GM18511 (cell line): ENCODE data around the gene PCYT1A.

ENCODE experiments used
- ATAC-seq: cut with Tn5 transposase; IDR thresholded peaks from one replicate; pipeline ENCODE4 v1.9.1; 2021; ENCODE audit warnings: mild to moderate bottlenecking, moderate library complexity; ENCODE audit not compliant: unreplicated experiment

The PCYT1A gene

GRCh38 chr3:196238612-196239560 is 48.6 kb downstream of the PCYT1A start:
- ATAC-seq = no peak

GRCh38 chr3:196237203-196237602 is 50.3 kb downstream of the PCYT1A start:
- no peak for ATAC-seq

- ATAC-seq = no peak
Measured at GRCh38 chr3:196236223-196236622, 51.3 kb downstream of the PCYT1A start.

GRCh38 chr3:196235452-196236122 is 51.9 kb downstream of the PCYT1A start:
- no peak for ATAC-seq

- ATAC-seq = no peak
Measured at GRCh38 chr3:196232882-196233251, 54.7 kb downstream of the PCYT1A start.

GRCh38 chr3:196232154-196232881 is 55.2 kb downstream of the PCYT1A start:
- ATAC-seq = no peak

GRCh38 chr3:196227629-196228493 is 59.7 kb downstream of the PCYT1A start:
- ATAC-seq = no peak

- ATAC-seq = no peak
Measured at GRCh38 chr3:196227121-196227561, 60.4 kb downstream of the PCYT1A start.

- no peak for ATAC-seq
Measured at GRCh38 chr3:196225763-196226364, 61.7 kb downstream of the PCYT1A start.

GRCh38 chr3:196225086-196225485 is 62.4 kb downstream of the PCYT1A start:
- ATAC-seq = no peak

GRCh38 chr3:196222876-196223595 is 64.5 kb downstream of the PCYT1A start:
- ATAC-seq = no peak

GRCh38 chr3:196220991-196221390 is 66.5 kb downstream of the PCYT1A start:
- no peak for ATAC-seq

GRCh38 chr3:196220587-196220986 is 66.9 kb downstream of the PCYT1A start:
- ATAC-seq = no peak

- no peak for ATAC-seq
Measured at GRCh38 chr3:196219970-196220311, 67.6 kb downstream of the PCYT1A start.

GRCh38 chr3:196219194-196219969 is 68.1 kb downstream of the PCYT1A start:
- ATAC-seq = peak; percentile 80

GRCh38 chr3:196218155-196218712 is 69.3 kb downstream of the PCYT1A start:
- no peak for ATAC-seq

- no peak for ATAC-seq
Measured at GRCh38 chr3:196217307-196218154, 70.0 kb downstream of the PCYT1A start.
